Measurements from ENCODE around the gene RANBP10. TPM values are rescaled to one million over a fixed set of nuclear protein-coding genes. Genes with fewer than 3 reads are reported as not detected.
A peak's percentile ranks its signal among the peaks of the same experiment; 100 is the strongest.
"Not testable (repeated sequence)": the region's sequence is repeated elsewhere in the genome, so short reads cannot be mapped to it uniquely, and the experiment has no call there.

Gene RANBP10
- total RNA-seq, 1 experiment from 2014 or later: 25.5 TPM

GRCh38 chr16:67841816-67842508 lies 35.6 kb upstream of the RANBP10 start, which contains the start of gene THAP11:
Gene THAP11, plus strand, starts transcription at chr16:67842320. Its CDS starts 235 bp downstream, at chr16:67842555.
- peak; percentile 97 for DNase-seq
- BruUV-seq (replicated peaks): no TSS peak
- peak; percentile 86 for TF ChIP-seq CTCF (IDR thresholded peaks at IDR 0.05; ENCODE audit: unreplicated experiment)
- no peaks in the 10 kb centered on the region for H3K9me3 Mint-ChIP-seq (ENCODE audit: low read depth, unreplicated experiment)
- peak within 1 kb of the TSS; percentile 99 for H3K4me3 Mint-ChIP-seq (ENCODE audit: low read depth, unreplicated experiment)
- peaks cover 36% of the 10 kb centered on the region for H3K4me1 Mint-ChIP-seq (ENCODE audit: low read depth, unreplicated experiment)
- H3K27me3 Mint-ChIP-seq (ENCODE audit: unreplicated experiment): no peaks in the 10 kb centered on the region
- peaks cover 46% of the 10 kb centered on the region for H3K36me3 Mint-ChIP-seq (ENCODE audit: insufficient read depth, unreplicated experiment)
- peak within 1 kb of the TSS; percentile 82 for H3K27ac Mint-ChIP-seq (ENCODE audit: unreplicated experiment)
- intact Hi-C loops (cut with micrococcal nuclease; ENCODE audit: unreplicated experiment): no loop called here
- CTCF ChIA-PET: no interaction called here

GRCh38 chr16:67841198-67841815 lies 34.9 kb upstream of the RANBP10 start:
- no TSS peak for BruUV-seq (replicated peaks)
- intact Hi-C loops (cut with micrococcal nuclease; ENCODE audit: unreplicated experiment): no loop called here
- peak overlapping the region; percentile 99 for H3K4me3 Mint-ChIP-seq (ENCODE audit: low read depth, unreplicated experiment)
- no peaks in the 10 kb centered on the region for H3K27me3 Mint-ChIP-seq (ENCODE audit: unreplicated experiment)
- CTCF ChIA-PET: interaction anchor here (0.6 to 1.7 kb wide), 2 partner anchors 52 to 94 kb away, joined by 4 to 7 read pairs; partner anchors contain the start of gene PSKH1
- TF ChIP-seq CTCF (IDR thresholded peaks at IDR 0.05; ENCODE audit: unreplicated experiment): no peak
- H3K36me3 Mint-ChIP-seq (ENCODE audit: insufficient read depth, unreplicated experiment): peaks cover 40% of the 10 kb centered on the region
- peaks cover 36% of the 10 kb centered on the region for H3K4me1 Mint-ChIP-seq (ENCODE audit: low read depth, unreplicated experiment)
- DNase-seq: no peak
- H3K9me3 Mint-ChIP-seq (ENCODE audit: low read depth, unreplicated experiment): no peaks in the 10 kb centered on the region
- H3K27ac Mint-ChIP-seq (ENCODE audit: unreplicated experiment): peak overlapping the region; percentile 82

GRCh38 chr16:67837811-67838210 lies 31.5 kb upstream of the RANBP10 start:
- H3K36me3 Mint-ChIP-seq (ENCODE audit: insufficient read depth, unreplicated experiment): peaks cover 28% of the 10 kb centered on the region
- no peaks in the 10 kb centered on the region for H3K27me3 Mint-ChIP-seq (ENCODE audit: unreplicated experiment)
- intact Hi-C loops (cut with micrococcal nuclease; ENCODE audit: unreplicated experiment): no loop called here
- no peak overlapping the region for H3K4me3 Mint-ChIP-seq (ENCODE audit: low read depth, unreplicated experiment)
- peaks cover 13% of the 10 kb centered on the region for H3K4me1 Mint-ChIP-seq (ENCODE audit: low read depth, unreplicated experiment)
- no peak for TF ChIP-seq CTCF (IDR thresholded peaks at IDR 0.05; ENCODE audit: unreplicated experiment)
- CTCF ChIA-PET: interaction anchor here (1.0 kb wide), 1 partner anchor 21 kb away, joined by 6 read pairs; no protein-coding TSS in a partner anchor
- BruUV-seq (replicated peaks): no TSS peak
- no peak for DNase-seq
- H3K9me3 Mint-ChIP-seq (ENCODE audit: low read depth, unreplicated experiment): no peaks in the 10 kb centered on the region
- H3K27ac Mint-ChIP-seq (ENCODE audit: unreplicated experiment): no peak overlapping the region

GRCh38 chr16:67837190-67837589 lies 30.8 kb upstream of the RANBP10 start:
- H3K27me3 Mint-ChIP-seq (ENCODE audit: unreplicated experiment); H3K9me3 Mint-ChIP-seq (ENCODE audit: low read depth, unreplicated experiment); intact Hi-C loops (cut with micrococcal nuclease; ENCODE audit: unreplicated experiment); H3K27ac Mint-ChIP-seq (ENCODE audit: unreplicated experiment); BruUV-seq (replicated peaks); H3K4me3 Mint-ChIP-seq (ENCODE audit: low read depth, unreplicated experiment): not testable (repeated sequence)
- Mint-ChIP-seq H3K4me1 (ENCODE audit: low read depth, unreplicated experiment) (peaks cover 11% of the 10 kb centered on the region), H3K36me3 (ENCODE audit: insufficient read depth, unreplicated experiment) (peaks cover 27% of the 10 kb centered on the region)
- CTCF ChIA-PET: interaction anchor here (1.0 kb wide), 2 partner anchors 16 to 21 kb away, joined by 5 to 6 read pairs; no protein-coding TSS in a partner anchor
- peak; percentile 36 for DNase-seq

Data from Calu3 (cell line).